Epithelial cell of proximal tubule (primary cell): ENCODE results near the gene CLDN14. TPM values are rescaled to one million over a fixed set of nuclear protein-coding genes. Genes with fewer than 3 reads are reported as not detected.

ENCODE experiments used
- DNase-seq: peaks from one replicate; pipeline ENCODE4 v3.0.0-alpha.2; 2011; ENCODE audit warnings: low read depth
- H3K4me3 ChIP-seq: 2 replicates; pipeline ENCODE4 v1.5.1; 2011; ENCODE audit warnings: low read depth, mild to moderate bottlenecking, low read length
- total RNA-seq: library from RNA; depleted of rRNA; stranded (reverse); fragments of >200 nt; gene quantifications from 2 replicates; pipeline ENCODE4 v1.2.3, GENCODE V29; 2015
- TF ChIP-seq, protein P1 (sequence below): conservative IDR thresholded peaks from 2 replicates; pipeline ENCODE4 v1.5.1; 2012; ENCODE audit warnings: low read depth, mild to moderate bottlenecking, low read length

Gene CLDN14
- 2.6 and 5.1 TPM in 2 replicates for total RNA-seq

DNA sequence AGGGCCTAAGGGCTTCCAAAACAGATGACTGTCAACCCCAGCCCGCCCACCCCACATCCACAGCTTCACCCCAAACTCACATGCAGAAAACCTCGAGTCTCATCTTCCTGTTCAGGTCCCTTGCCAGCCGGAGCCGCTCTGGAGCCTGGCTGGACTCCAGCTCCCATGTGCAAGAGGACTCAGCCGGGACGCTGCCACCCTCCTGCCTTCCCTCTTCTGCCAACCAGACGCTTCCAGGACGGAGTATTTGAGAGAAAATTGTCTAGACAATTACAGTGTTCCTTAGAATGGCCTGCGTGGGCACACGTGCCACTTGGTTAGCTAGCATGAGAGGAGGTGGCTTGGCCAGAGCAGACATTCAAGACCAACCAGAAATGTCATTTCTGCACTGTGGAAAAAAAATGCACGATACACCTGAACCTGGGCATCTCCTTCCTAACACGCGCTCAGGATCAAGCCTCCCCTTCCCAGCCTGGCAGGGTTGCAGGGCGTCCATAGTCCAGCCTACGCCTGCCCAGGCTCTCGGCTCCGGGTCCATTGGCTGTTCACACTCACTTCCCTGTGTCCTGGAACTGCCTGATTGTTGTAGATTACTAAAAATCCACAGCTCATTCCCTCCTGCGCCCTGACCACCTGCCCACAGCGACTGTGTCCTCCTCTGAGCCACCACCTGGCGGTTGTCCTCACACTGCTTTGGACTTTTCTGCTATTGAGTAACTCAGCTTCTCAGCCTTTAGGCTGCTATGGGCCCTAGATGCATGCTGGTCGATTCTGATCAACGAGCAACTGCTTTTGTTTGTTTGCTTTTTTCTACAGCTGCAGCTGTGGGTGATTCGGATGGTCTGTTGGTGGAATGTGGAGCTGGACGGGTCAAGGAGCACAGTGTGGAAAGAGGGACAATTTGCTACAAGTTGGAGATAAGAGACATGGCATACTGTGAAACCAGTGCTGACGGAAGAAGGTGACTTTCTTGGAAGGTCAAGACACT is at the start of gene CLDN14:
Gene CLDN14 (minus strand): TSS at position 708 of the 988 bp plus-strand sequence. CDS start 18,427 bp downstream, outside the sequence.
- no peak for DNase-seq
- TF ChIP-seq, protein P1, sequence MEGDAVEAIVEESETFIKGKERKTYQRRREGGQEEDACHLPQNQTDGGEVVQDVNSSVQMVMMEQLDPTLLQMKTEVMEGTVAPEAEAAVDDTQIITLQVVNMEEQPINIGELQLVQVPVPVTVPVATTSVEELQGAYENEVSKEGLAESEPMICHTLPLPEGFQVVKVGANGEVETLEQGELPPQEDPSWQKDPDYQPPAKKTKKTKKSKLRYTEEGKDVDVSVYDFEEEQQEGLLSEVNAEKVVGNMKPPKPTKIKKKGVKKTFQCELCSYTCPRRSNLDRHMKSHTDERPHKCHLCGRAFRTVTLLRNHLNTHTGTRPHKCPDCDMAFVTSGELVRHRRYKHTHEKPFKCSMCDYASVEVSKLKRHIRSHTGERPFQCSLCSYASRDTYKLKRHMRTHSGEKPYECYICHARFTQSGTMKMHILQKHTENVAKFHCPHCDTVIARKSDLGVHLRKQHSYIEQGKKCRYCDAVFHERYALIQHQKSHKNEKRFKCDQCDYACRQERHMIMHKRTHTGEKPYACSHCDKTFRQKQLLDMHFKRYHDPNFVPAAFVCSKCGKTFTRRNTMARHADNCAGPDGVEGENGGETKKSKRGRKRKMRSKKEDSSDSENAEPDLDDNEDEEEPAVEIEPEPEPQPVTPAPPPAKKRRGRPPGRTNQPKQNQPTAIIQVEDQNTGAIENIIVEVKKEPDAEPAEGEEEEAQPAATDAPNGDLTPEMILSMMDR: no peak
- H3K4me3 ChIP-seq: no peak within 1 kb of the TSS

DNA sequence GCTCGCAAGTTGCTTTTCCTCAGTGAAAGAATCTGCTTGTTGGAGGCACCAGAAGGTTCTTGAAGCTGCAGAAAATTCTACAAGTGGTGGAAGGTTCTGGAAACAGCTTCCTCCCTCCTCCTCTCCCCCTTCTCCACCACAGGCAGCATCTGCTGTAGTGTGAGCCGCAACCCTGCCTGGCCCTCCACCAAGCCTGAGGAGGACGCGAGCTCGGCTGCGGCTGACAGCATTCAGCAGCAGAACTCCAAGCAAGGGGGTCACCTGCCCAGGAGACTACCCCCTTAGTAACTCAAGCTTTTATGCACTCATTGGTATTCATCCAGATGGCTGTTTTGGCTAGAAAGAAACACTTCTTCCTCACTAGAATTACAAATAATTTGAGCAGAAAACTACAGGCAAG is 48.8 kb upstream of the CLDN14 start:
- DNase-seq: no peak
- TF ChIP-seq, protein P1: no peak
- no peak overlapping the region for H3K4me3 ChIP-seq

- no peak overlapping the region for H3K4me3 ChIP-seq
- no peak for DNase-seq
- TF ChIP-seq, protein P1: no peak
Observed at GRCh38 chr21:36527317-36527716, 47.4 kb upstream of the CLDN14 start.

DNA sequence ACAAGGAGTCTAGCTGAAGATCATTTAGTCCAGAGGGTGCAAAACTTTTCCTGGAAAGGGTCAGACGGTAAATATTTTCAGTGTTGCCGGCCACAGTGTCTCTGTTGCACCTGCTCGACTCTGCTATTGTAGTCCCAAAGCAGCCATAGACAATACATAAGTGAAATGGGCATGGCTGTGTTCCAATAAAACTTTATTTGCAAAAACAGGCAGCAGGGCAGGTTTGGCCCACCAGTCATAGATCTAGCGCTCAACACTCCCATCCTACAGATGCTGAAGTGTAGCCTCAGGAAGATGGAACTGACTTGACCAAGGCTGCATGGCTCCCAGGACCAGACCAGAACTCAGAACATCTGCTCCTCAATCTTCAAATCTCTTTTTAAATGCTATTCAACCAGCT is 46.2 kb upstream of the CLDN14 start:
- DNase-seq: no peak
- TF ChIP-seq, protein P1: no peak
- H3K4me3 ChIP-seq: no peak overlapping the region

- no peak for DNase-seq
- TF ChIP-seq, protein P1: no peak
- no peak overlapping the region for H3K4me3 ChIP-seq
Observed at GRCh38 chr21:36524477-36524876, 44.6 kb upstream of the CLDN14 start.

GRCh38 chr21:36522219-36522808 is 42.4 kb upstream of the CLDN14 start:
- no peak overlapping the region for H3K4me3 ChIP-seq
- TF ChIP-seq, protein P1: no peak
- no peak for DNase-seq
